GM19395 (cell line): ENCODE measurements around the gene PRPSAP1.

ENCODE experiments used
- ATAC-seq: cut with Tn5 transposase; IDR thresholded peaks from one replicate; pipeline ENCODE4 v1.9.1; 2021; ENCODE audit warnings: mild to moderate bottlenecking, moderate library complexity; ENCODE audit not compliant: unreplicated experiment

PRPSAP1 gene

GRCh38 chr17:76383546-76384221 lies 30.0 kb upstream of the PRPSAP1 start:
- peak; percentile 31 for ATAC-seq

DNA sequence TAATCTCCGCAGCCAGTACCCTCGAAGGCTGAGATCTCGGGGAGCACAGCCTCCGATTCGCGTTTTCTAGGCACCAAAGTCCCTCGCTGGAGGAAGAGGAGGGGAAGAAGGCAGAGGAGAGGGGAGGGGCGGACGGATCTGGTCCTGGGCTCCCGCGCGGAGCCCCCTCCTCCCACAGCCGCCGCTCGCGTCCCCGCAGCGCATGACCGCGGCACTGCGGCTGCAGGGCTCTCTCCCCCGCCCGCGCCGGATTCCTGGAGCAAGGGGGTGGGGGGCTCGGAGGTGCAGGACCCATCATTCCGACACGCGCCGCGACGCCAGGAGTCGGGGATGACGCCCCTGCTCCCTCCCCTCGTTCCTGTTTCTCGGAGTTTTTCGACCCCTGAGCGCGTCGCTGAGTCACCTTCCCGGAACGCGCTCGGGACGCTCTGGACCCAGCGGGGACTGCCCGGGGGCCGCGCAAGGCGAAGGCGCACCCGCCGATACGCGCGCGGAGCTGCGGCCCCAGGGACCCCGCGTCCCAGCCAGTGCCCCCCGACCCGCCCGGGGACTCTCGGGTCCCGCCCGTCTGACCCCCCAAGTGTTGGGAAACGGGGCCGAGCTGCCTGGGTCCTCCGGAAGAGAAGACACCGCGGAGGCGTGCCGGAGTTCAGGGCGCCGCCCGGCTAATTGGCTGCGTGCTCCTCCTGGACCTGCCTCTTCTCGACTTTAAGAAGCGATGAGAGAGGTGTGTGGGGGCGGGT lies 29.3 kb upstream of the PRPSAP1 start:
- ATAC-seq, result peak; percentile 30

- no peak for ATAC-seq
Observed at GRCh38 chr17:76382351-76382802, 28.7 kb upstream of the PRPSAP1 start.

- ATAC-seq, result no peak
Observed at GRCh38 chr17:76381633-76382350, 28.1 kb upstream of the PRPSAP1 start.

DNA sequence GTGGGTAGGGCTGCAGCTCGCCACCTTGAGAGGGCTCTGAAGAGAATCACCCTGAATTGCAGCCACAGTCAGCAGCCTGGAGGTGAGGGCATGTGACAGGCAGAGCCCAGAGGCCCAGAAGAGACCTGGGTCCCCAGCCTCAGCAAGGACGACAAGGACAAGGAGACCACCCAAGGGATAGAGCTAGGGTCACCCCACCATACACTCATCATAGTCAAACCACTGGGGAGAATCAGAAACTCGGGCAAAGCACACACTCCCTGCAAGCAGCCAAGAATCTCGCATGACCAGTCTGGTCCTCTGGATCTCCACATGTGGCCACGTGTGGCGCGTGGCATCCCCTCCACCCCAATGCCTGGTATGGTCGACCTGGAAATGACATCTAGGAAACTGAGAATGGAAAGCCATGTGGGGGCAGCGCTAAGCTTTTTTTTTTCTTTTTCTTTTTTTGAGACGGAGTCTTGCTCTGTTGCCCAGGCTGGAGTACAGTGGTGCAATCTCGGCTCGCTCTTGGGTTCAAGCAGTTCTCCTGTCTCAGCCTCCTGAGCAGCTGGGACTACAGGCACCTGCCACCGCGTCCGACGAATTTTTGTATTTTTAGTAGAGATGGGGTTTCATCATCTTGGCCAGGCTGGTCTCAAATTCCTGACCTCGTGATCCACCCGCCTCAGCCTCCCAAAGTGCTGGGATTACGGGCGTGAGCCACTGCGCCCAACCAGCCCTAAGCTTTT lies 26.1 kb upstream of the PRPSAP1 start:
- ATAC-seq, result no peak

GRCh38 chr17:76379275-76379641 lies 25.5 kb upstream of the PRPSAP1 start:
- ATAC-seq, result no peak

DNA sequence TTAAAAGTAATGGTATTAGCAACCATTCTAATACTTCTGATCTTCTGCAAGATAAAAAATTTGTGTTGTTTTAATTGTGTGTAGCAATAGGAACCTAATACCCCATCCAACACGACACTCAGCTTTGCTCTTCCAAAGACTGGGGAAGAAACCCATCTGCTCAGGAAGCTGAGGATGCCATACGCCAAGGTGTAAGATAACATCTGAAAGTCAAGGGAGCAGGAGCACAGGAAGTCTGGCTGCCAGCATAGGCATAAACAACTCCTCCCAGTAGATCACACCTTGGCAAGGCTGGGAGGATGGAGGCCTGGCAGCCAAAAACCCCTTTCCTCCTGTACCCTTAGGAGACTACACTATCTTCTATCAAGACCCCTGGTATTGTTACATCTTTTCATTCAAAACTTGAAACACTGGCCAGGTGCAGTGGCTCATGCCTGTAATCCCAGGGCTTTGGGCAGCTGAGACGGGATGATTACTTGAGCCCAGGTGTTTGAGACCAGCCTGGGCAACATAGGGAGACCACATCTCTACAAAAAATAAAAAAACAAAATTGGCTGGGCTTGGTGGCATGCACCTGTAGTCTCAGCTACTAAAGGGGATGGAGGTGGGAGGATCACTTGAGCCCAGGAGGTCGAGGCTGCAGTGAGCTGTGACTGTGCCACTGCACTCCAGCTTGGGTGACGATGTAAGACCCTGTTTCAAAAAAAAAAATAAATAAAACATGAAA lies 25.0 kb upstream of the PRPSAP1 start:
- no peak for ATAC-seq

DNA sequence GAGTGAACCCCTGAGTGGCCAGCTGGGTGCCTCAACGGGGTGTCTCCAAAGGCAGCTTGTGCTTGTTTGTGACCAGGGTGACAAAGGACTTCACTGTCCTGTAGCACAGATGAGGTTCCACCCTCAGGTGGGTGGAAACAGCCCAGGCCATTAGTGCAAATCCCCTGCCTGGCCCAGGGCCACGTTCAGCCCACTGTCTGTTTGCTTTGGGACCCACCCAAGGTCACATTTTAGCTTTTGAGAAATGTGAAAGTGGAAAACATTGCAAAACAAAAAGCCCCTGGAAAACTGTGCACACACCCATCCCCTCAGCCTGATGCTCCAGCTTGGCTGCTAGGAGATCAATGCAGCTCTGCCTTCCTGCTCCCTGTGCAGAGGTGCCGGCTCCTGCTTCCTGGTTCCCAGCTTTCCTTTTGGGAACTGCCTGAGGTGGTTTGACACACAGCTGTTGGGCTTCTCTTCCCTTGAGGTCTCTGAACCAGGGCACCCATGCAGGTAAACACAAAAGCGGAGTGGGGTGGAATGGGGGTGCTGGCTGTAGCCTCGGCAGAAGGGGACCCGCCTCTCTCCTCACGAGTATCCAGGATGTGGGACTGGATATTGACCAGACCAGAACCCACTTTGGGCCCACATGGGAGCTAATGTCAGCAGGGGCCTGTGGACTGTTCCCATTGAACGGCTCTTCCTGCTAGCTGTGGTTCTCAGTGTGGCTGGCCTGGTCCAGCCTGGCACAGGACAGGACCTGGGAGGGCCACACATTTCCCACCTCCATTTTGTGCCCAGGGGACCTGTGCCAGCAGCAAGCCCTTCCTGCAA lies 22.8 kb upstream of the PRPSAP1 start:
- no peak for ATAC-seq

GRCh38 chr17:76371656-76372628 lies 18.2 kb upstream of the PRPSAP1 start:
- ATAC-seq, result no peak

DNA sequence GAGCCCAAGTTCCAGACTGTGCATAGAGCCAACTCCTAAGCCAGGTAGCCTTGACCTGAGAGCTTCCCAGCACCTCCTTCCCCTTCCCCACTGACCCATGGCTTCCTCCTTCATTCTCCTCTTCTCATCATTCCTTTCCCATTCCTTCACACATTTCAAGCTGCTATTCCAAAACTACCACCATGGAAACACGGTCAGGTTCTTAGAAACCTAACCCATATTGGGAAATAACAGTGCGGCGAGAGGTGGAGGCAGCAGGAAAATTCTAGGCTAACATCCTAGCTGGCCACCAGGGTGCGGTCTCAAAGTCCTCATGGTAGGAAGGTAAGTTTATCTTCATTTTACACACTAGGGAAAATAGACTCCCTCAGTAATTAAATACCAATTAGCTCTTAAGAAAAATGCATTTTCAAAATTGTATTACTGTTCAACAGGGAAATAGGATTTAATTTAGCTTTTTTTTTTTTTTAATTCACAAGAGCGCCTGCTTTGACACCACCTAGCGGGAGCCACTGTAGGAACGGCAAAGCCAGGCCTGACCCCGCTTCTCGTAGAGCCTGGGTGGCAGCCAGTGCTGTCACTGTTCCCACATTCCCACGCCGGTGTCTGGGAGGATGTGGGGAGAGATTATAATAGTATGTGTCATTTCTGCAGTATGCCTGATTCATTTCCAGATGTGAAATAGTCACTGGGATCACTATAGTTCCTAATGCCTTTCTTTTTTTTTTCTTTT lies 16.7 kb upstream of the PRPSAP1 start:
- ATAC-seq, result no peak

DNA sequence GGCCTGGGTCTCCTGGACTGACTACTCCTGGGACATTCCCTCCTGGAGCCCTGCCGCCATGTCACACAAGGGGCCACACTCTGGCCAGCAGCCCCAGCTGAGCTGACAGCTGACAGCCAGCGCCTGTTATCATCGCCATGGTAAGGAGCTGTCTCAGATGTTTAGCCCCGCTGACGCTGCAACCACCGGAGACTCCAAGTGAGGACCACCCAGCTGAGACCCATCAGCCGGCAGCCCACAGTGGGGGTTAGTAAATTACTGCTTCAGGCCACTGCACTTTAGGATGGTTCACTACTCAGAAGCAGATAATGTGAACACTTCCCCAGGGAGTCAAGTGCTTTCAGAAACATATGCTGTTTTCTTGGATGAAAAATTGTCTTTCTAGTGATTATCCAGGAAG lies 16.1 kb upstream of the PRPSAP1 start:
- no peak for ATAC-seq

- no peak for ATAC-seq
Observed at GRCh38 chr17:76369379-76369778, 15.7 kb upstream of the PRPSAP1 start.

- ATAC-seq, result no peak
Observed at GRCh38 chr17:76368545-76368944, 14.8 kb upstream of the PRPSAP1 start.

DNA sequence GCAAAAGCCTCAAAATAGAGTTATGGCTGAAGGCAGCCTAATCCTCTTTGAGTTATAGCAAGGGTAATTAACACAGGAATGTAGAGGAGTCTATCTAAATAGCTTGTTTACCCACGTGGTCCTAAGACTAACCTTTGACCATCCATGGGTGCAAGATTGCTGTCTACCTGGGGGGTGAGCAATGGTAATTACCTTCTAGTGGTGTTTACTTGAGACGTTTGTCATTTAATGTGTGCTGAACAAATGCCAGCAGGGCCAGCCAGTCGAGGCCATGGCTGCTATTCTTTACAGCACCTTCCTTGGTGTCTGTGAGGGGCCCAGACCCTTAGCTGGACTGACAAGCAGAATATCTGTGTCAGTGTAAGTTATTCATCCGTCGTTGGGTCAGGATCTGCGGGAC lies 13.9 kb upstream of the PRPSAP1 start:
- no peak for ATAC-seq

DNA sequence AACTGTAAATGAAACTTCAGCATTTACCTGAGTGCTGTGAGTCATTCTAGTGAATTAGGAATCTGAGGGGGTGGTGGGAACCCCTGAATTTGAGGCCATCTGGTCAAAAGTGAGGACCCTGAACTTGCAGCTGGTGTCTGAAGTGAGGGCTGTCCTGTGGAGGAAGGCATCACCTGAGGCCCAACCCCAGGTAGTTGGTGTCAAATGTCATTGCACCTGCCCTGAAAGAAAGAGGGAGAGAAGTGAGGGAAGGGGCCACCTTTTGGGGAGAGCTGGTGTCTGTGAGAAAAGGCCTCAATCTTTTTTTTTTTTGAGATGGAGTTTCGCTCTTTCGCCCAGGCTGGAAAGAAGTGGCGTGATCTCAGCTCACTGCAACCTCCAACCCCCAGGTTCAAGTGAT lies 12.5 kb upstream of the PRPSAP1 start:
- no peak for ATAC-seq

DNA sequence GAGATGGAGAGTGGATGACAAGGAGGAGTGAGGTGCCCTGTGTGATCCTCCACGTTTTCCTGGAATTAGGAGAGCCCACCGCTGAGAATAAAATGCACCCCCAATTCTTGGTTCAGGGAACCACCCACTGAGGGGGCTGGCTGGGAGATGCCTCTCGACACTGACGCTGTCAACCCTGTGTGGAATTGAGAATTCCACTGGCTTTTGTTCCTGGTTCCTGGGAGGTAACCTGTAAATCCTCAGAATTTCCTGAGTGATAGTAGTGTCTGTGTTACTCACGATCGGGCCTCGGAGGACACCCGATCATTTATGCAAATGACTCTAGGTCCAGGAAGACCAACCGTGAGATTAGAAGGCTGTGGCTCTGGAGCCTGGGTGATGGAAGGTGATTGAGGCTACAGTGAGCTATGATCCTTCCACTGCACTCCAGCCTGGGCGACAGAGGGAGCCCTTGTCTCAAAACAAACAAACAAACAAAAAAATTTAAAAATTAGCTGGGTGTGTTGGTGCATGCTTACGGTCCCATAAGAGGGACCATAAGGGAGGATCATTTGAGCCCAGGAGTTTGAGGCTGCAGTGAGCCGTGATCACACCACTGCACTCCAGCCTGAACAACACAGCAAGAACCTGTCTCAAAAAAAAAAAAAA lies 11.7 kb upstream of the PRPSAP1 start:
- ATAC-seq, result no peak

DNA sequence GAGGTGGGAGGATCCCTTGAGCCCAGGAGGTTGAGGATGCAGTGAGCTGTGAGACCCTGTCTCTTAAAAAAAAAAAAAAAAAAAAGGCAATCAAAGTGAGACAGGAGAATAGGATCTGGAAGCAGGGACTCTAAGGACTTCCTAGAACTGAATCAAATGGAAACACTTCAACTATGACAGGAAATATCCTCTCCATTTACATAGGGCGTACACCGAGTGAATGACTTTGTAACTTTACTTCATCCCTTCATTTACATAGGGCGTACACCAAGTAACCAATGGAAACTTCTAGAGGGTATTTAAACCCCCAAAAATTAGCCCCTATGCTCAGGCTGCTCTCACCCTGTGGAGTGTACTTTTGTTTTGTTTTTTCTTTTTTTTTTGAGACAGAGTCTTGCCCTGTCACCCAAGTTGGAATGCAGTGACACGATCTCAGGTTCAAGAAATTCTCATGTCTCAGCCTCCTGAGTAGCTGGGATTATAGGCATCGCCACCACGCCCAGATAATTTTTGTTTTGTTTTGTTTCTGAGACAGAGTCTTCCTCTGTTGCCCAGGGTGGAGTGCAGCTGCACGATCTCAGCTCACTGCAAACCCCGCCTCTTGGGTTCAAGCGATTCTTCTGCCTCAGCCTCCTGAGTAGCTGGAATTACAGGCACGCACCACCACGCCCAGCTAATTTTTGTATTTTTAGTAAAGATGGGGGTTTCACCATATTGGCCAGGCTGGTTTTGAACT lies 9.6 kb upstream of the PRPSAP1 start:
- ATAC-seq, result no peak
